Measurements from ENCODE around the gene TMEM269.

The TMEM269 gene, protein sequence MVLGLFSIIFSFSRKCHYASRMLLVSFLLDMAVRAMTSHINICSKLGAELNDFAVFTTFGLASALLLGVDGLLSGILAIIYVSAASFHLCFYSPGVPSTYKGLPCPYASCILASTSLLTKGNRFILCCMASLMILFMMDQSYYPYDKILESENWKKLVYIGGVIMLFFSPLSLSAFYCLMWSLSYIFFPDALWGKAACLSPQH

DNA sequence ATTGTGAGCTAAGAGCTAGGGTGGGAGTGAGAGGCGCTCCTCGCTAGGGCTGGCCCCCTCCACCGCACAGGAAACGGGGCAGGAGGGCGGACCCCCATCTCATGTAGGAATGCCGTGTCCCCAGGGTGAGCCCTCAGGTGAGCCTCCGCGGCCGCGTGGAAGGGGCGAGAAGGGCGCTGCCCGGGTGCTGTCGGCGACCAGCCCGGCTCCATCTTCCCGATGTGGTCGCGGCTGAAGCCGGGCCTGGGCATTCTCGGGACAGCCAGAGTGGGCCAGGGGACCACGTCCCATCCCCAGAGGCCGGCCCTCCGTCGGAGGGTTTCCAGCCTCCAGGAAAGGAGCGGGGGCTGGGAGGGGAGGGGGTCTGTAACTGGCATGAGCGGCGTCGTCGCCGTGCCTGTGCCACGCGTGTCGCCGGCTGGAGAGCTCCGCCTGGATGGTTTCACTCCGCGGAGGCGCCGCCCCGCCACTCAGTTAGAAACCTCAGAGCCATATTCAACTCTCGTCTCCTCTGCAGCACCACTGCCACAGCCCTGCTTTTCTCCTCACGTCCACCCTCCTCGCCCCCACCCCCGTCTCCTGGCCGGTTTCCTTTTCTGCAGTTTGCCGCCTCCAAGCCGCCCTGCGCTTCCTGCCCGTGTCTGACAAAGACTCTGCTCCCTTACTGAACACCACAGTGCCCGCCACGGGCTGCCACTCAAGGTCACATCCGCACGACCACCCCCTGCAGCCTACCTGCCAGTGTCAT is at the start of gene TMEM269:
Gene TMEM269, plus strand, starts transcription at position 46 of the 748 bp plus-strand sequence. CDS start 4,903 bp downstream, outside the sequence.
- peak; percentile 44 for DNase-seq

DNA sequence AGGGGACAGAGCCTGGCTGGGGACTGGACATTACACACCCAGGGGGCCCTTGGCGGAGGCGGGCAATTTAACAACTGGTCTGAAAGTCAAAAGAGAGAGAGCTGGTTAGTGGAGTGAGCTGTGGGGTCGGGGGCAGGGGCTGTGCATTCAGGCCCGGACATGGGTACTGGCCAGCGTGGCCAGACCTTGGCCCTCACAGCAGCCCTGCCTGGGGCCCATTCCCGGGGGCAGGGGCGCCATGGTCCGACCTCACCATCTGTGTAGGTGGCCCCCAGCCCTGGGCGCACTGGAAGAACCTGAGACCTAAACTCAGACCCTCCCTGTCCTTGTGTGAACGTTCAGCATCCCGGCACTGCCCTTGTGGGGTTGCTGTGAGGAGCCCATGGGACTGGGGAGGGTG is 49.7 kb upstream of the TMEM269 start:
- ATAC-seq (no peak), DNase-seq (no peak)

More for the DNA sequence above, at the start of gene TMEM269:
- peak; percentile 38 for ATAC-seq

DNA sequence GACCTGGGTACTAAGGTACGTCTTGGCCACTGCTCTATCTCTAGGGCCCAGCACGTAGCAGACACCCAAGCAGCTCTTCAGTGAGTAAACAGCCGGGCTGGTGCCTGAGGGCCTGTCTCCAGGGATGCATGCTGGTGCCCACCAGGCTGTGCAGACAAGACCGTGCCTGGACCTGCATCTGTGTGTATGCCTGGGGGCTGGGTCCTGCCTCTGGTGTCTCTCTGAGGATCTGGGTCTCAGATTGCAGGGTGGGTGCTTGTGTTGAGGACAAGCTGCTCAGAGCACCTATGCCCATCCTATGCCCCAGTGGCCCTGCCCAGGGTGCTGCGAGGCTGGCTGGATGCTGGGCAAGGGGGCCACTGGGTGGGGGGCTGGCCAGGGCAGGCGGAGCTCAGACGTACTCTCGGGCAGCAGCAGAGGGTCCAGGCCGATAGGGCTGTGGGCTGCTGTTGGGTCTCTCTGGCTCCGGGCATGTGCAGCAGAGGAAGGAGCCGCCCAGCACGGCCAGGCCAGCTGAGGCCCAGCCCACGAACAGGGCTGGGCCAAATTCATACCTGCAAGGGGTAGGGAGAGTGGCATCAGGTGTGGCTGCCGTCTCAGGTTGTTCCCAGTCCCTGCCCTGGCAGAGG is 49.2 kb upstream of the TMEM269 start:
- ATAC-seq = no peak
- DNase-seq = no peak

DNA sequence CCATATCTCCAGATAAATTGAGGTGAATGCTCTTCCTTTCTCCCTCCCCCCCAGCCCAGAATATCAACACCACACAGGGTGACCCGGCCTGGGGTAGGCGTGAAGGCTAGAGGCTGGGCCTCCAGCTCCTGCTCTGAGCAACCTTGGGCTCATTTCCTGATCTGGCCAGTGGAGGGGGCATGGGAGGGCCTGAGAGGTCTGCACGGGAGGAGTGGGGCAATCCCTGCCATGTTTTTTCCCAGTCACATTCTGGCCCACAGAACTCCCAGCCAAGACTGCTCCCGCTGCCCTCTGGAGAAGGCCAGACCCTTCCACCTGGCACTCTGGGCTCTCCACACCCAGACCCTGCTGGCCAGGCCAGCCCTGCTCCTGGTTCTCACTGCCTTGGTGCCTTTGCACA is 48.6 kb upstream of the TMEM269 start:
- ATAC-seq = no peak
- no peak for DNase-seq

DNA sequence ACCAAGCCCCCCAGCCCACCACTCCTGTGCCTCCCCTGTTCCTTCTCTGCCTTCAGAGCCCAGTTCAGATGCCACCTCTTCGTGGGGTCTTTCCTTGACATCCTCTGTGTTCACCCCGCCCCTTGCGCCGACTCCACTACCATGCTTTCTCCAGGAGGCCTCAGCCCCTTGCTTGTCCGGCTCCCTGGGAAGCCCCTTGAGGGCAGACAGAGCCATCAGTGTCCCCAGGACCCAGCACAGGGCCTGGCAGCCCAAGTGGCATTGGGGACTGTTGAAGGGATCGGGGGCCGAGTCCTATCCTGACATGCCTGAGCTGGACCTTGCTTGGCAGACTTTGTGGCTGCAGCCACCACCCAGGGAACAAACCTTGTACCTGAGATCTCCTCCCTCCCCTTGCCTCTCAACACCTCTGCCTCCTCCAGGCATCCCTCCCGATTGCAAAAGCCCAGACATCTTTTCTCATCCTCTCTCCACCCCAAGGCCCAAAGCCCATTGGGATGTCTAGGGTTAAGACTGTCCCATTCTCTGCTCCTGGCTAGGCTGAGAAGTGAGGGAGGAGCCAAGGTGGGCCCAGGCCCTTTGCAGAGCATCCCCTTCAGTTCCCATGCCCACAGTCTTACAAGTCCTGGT is 48.1 kb upstream of the TMEM269 start:
- DNase-seq (no peak), ATAC-seq (no peak)

DNA sequence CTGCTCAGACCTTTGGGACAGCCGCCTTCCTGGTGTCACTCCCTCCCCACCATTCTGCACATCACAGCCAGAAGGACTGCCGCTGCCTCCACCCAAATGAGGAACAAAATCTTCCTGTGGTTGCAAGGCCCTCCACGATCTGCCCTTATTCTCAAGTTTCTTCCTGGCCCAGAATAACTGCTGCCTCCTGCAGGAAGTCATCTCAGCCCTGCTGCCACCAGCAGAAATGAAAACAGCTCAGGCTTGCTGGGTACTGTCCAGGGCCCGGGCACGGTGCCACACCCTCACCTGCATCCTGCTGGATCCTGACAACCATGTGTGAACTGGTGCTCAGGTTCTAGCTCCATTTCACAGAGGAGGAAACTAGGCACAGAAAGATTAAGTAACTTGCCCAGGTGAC is 47.5 kb upstream of the TMEM269 start:
- ATAC-seq = no peak
- no peak for DNase-seq

DNA sequence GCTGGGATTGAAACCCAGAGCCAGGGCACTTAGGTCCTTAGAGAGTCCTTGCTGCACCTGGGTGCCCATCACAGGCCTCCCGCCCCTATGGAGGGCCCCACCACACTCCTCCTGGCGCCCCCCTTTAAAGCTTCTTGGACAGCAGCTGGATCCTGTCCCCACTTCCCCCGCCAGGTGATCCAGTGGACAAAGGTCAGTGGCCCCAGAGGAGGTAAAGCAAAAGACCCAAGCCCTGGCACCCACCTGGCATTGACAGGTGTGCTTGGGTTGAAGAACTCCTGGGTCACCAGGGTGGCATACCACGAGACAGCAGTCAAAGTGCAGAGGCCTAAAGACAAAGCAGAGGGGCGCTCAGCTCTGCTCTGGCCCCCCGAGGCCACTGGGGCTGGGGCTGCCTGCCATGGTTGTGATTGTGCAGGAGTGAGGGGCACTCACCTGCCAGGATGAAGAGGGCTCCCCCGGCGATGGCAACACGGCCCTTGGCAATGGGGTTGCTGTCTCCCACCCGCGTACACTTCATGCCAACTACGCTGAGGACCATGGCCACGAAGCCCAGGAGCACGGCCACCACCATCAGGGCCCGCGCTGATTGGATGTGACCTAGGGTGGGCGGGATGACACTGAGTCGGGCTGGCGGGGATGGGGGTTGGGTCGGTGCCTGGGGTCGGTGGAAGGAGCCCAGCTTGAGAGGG is 46.7 kb upstream of the TMEM269 start:
- ATAC-seq (no peak), DNase-seq (no peak)

DNA sequence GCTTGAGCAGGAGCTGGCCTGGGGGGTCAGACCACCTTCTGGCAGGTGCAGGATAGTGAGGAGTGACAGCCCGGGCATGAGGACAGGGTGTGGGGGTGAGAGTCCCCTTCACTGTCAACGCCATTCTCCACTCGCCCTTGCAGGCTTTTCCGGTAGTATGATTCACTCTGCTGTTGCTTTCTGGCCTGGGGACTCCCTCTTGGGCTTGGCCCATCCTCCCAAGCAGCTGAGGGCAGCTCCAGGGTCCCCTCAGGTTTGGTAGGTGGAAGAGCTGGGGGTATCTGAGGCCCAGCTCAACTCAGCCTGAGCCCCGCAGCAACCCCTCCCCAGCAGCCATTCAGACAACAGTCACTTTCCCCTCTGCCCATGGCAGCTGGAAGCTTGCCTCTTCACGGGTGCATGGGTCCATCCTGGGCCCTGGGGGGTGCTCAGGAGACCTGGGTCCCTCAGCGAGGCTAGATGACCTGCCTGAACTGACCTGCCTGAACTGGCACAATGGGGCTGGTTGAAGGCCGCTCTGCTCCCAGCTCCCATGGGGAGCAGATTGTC is 46.0 kb upstream of the TMEM269 start:
- DNase-seq (no peak), ATAC-seq (no peak)

DNA sequence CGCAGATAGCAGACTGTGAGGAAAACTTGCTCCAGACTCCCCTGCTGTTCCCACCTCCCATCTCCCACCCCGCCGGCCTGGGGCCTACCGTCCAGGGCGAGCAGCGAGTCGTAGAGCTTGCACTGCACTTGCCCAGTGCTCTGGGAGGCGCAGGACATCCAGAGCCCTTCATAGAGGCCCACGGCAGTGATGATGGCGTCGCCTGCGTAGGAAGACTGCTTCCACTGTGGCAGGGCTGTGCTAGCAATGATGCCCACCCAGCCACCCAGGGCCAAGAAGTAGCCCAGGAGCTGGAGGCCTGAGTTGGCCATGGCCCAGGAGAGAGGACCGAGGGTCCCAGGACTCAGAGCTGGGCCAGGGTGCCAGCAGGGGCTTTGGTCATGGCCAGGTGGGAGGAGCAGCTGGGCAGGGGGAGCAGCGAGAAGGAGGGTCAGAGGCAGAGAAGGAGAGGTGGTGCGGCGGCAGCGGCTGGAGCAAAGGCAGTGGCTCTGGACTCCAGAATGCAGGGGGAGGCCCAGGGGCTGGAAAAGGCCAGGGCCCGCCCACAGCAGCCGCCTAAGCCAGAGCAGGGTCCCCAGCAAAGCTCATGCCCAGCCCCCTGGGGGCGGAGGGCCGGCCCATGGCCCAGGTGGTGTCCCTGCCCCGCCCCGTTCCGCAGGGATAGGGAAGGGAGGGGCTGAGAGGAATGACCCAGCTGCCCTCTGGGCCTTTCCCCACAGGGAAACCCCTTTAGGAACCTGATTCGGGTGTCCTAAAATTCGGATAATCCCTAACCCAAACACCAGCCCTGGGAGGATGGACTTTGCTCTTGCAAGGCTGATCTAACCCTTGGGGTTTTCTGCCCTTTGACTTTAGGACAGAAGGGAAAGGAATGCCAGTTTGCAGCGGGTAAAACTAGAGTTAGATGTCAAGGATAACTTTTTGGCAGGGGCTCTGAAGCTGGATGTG is 44.8 kb upstream of the TMEM269 start, which contains the start of gene CLDN19:
Gene CLDN19, minus strand, starts transcription at position 484 of the 948 bp plus-strand sequence. Its CDS starts 173 bp downstream, at position 311.
- no peak for ATAC-seq
- no peak for DNase-seq

DNA sequence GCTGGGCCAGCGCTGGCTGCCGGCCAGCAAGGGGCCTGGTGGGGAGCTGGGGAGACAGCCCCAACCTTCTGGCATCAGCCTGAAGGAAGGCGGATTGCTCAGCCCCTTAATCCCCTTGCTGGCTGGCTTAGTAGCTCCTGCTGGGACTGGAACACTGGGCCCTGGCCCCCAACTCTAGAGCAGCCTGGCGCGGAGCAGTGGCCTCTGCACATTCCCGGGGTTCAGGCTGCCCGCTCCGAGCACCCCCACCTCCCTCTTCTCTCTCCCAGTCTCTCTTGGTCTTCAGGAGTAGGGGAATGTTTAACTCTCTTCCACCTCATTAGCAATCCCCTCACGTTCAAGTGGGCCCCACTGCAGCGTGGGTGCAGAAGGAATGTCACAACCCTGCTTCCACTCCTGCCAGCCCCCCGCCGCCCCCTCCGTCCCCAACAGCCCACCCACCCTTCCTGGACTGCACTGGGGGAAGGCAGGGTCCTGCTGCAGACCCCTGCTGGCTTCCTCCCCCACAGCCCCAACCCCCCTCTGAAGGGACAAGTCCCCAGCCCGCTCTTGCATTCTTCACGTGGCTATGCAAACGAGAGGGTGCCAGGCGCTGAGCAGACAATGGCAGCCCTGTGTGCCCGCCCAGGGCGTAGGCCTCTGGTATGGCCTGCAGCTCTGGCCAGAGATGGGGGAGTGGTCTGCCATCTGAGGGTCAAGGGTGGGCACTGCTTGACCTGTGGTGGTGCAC is 43.8 kb upstream of the TMEM269 start:
- no peak for ATAC-seq
- DNase-seq = no peak

DNA sequence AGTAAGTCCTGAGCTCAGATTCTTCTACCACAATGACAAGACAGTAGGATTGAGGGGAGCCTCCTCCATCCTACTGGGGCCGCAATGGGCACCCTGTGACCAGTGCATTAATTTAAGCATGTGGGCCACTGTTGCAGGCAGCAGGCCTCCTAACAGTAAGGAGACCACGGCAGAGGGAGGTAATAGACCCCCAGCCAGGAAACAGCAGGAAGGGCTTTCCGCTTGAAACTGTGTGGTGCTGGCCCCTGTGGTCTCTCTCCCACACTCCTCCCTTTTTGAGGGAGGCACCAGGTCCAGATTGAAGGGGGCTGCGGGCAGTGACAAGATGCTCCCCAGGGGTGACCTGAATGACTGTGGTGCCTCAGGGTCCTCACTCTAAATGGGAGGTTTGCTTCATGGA is 43.1 kb upstream of the TMEM269 start:
- ATAC-seq (no peak), DNase-seq (no peak)

DNA sequence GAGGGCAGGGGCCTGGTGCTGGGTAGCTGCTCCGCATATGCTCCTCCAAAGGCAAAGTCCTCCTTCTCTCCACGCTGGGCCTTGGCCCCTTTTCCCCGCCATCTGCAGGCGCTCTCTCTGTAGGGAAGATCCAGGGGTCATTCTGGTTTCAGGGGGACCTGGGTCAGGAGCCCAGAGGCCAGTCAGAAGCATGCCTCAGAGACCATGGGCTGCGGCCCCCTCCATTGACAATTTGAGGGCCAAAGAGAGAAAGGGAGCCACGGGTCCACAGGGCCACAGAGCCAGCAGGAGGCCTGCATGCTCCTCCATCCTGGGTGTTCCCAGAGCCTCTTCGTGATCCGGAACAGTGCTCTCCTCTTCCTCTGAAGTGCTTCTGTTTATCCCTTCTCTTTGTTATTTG is 42.6 kb upstream of the TMEM269 start:
- ATAC-seq = no peak
- no peak for DNase-seq

DNA sequence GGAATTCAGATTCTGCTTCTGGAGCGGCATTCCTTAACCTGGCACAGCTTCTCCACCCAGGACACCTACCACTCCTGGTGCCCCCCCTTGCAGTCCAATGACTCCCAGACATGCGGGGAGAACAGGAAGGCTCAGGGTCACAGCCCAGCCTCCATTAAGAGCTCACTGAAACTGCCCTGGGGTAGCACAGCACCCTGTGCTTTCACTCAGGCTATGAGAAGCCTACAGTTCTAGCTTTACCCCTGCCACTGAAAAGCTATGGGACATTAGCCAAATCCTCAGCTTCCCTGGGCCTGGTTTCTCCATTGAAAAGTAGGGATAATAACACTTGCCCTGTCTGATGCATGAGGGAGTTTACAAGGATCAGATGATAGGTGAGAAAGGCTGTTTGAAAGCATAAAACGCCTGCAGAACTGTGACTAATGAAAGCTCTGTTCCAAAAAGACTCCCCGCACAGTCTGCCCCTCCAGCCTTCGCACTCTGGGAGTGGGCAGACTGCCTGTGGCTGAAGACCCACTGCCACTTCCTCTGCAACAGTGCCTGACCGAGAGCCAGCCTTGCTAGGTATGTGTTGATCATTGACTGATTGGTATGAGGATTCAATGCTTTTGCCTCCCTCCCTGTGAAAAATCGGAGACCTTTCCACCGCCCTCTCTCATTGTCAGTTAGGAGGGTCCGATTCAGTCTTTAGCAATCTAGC is 42.0 kb upstream of the TMEM269 start:
- ATAC-seq (no peak), DNase-seq (no peak)

DNA sequence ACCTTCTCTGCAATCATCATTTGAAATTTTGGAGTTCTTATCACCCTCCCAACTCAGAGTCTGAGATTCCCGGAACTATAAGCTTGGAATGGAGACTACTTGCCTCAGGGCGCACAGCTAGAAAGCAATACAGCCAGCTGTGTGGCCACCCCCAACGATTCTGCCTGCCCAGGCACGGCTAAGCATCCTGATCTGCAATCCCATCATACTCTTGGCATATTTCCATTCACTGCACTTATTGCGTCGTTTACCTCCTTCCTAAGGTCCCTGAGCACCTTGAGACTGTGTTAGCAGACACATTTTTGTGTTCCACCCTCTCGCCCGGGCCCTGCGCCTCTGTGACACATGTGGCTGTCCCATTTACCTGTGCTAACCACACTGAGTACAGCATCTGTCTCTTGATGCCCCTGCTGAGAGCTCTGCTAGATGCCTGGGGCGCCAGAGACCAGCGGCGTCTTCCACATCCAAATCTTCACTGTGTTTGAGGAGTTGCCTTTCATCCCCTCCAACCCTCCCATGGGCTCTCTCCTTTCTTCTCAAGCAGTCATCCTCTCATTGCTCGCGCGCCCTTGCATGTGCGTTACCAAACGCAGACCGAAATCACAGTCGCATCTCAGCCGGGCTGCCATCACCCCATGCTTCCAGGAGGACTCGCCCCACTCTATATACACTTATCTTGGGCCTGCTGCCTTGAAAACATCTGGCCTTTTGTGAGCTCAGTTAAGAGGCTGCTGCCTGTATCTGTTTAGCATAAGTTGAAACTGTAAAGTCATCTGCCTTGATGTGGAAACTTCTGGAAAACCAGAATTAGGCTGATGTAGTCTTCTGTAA is 41.3 kb upstream of the TMEM269 start:
- ATAC-seq = no peak
- DNase-seq = no peak

DNA sequence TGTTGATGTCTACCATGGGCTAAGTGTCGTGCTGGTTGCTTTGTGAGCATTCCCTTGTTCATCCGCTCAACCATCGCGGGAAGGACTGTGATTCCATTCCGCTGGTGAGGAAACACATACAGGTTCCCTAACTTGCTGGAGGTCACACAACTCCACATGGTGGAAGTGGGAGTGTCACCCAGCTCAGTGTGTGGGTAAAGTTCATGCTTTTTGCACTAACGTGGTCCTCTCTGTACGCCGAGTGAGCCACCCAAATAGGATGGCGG is 40.7 kb upstream of the TMEM269 start:
- no peak for ATAC-seq
- DNase-seq = no peak

DNA sequence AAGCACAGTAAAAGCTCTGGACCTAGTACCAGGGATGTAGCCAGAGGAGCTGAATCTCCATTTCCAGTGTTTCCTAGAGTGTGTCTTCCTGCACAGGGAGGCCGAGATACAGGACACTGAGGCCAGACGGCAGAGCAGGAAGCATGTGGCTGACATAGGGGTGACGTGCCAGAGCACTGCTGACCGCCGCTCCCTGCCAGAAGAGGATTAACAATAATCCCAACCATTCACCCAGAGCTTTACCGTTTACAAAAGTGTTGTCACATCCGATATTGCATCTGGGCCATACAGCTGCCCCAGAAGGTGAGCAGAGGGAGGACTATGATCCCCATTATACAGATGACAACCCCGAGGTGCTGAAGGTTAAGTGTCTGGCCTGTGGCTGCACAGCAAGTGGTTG is 38.9 kb upstream of the TMEM269 start:
- DNase-seq (no peak), ATAC-seq (no peak)

DNA sequence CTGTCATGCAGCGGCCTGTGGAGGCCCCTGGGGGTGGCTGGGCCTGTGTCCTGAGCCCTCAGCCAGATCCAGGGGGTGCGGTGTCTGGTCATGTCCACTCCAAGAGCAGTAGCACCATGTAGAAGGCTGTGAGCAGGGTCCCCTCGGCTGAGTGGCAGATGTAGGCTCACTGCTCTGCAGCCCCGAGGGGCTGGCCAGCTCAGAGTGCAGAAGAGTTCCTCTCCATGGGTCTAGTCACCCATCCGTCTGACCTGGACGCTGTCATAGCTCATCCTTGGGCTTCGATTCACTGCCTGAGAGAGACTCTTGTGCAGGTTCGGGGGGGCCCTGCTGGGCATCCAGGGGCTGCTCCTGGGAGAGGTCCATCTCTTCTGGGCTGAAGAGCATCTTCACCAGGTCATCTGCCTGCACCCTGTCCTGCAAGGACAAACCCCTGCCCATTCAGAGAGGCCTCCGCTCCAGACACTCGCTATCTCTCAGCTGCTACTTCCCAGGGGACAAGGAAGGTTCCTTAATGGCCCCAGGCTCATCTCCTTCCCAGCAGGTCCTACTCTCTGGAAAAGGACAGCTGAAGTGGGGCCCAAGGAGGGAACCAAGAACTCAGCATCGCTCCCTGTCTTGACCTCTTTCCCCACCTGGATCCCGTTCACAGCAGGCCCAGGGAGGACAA is 38.2 kb upstream of the TMEM269 start:
- DNase-seq = no peak
- no peak for ATAC-seq

DNA sequence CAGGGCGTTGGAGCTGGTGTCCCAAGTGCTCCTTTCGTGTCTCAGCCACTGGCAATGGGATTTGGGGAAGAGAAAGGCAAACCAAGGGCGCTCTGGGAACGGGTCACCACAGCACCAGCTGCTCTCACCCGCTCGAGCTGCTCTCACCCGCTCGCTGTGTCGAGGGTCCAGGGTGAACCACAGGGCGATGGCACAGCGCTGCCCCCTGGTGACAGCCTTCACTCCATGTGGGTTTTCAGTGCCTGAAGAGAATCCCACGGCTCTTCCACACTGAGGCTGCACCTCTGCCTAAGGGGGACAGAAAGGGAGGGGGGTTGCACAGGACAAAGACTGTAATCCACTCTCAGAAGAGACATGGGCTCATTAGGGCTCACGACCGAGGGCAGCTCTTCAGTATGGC is 37.7 kb upstream of the TMEM269 start:
- no peak for ATAC-seq
- peak; percentile 60 for DNase-seq
